Measurements from ENCODE around the gene SUFU.

The SUFU gene

DNA sequence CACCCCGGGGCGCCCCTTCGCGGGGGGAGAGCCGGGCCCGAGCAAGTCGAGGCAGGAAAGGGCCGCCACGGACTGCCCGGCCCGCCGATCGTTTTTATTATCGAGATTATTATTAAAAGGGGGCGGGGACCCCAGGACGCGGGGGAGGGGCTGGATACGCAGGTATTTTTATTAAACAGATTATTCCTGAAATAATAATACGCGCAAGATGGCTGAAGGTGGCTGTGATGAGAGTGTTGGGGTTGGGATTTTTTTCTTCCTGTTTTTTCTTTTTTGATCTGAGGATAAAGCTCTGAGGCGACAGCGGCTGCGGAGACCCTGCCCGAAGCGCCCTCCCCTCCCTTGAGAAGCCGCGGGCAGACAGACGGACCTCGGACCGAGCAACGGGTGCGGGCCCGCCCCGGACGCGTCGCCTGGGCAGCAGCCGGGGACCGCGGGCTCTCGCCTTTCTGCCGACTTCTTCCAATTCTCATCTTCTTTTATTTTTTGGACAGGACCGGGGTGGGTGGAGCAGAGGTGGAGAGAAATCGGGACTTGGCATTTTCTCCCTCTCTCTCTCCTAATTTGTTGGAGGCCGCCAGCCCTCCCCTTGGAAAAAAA lies 139.1 kb downstream of the SUFU start:
- peak; percentile 48 for DNase-seq

DNA sequence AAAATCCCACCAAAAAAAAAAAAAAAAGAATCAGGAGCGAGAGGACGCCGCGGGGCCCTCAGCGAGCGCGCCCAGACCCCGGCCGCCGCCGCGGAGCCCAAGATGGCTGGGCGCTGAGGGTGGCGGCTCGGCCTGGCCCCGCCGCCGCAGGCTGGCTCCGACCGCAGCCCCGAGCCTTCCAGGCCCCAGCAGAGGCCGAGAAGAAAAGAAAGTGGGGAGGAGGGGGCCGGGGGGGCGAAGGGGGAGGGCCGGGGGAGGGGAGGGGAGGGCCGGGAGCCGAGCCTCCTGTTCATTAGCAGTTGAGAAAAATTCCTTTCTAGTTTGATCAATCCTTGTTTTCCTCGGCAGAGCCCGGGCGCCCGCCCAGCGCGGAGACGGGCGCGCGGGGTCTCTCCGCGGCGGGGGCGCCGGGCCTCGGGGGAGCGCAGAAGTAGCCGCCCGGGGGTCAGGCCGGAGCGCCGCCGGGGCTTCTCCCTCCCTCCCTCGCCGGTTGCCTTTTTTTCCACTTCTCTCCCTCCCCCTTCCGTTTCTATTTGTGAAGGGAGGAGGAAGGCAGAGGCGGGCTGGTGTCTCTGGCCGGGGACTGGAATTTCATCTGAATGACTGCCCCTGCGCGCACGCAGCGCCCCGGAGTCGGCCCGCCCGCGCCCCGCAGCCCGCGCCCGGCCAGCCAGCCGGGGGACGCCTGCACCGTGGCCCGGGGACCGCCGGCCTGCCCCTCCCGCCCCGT lies 139.7 kb downstream of the SUFU start:
- peak; percentile 80 for DNase-seq

- DNase-seq, result peak; percentile 64
Measured at GRCh38 chr10:102644066-102644645, 140.4 kb downstream of the SUFU start, which contains the start of gene TRIM8. TRIM8 (plus strand) TSS chr10:102644479; CDS start chr10:102644618, 139 bp downstream.

DNA sequence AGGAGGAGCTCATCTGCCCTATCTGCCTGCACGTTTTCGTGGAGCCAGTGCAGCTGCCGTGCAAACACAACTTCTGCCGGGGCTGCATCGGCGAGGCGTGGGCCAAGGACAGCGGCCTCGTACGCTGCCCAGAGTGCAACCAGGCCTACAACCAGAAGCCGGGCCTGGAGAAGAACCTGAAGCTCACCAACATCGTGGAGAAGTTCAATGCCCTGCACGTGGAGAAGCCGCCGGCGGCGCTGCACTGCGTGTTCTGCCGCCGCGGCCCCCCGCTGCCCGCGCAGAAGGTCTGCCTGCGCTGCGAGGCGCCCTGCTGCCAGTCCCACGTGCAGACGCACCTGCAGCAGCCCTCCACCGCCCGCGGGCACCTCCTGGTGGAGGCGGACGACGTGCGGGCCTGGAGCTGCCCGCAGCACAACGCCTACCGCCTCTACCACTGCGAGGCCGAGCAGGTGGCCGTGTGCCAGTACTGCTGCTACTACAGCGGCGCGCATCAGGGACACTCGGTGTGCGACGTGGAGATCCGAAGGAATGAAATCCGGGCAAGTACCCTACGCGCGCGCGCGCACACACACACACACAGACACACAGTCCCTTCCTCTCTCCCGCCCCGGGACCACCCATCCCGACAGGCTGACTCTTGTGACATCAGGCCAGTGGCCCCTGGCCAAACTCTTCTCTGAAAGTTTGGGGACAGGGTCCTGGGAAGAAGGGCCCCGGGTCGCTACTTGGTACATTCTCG lies 141.0 kb downstream of the SUFU start:
- DNase-seq, result peak; percentile 84

DNA sequence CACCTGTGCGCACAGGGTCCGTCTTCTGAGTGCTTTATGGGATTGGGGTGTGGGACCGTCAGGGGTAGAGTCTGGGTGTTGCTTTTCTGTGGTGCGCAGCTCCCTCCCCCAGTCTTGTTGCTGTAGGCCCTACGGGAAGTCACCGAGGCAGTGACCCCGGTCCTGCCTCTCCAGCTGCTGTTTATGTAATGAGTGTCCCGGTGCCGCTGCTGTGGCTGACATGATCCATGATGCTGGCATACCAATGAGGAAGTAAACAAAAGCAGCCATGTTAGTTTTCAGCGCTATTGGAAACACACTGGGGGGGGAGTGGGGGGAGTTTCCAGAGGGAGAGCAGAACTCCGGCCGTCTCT lies 141.6 kb downstream of the SUFU start:
- peak; percentile 64 for DNase-seq

- DNase-seq, result peak; percentile 92
Measured at GRCh38 chr10:102645741-102646609, 142.2 kb downstream of the SUFU start.

DNA sequence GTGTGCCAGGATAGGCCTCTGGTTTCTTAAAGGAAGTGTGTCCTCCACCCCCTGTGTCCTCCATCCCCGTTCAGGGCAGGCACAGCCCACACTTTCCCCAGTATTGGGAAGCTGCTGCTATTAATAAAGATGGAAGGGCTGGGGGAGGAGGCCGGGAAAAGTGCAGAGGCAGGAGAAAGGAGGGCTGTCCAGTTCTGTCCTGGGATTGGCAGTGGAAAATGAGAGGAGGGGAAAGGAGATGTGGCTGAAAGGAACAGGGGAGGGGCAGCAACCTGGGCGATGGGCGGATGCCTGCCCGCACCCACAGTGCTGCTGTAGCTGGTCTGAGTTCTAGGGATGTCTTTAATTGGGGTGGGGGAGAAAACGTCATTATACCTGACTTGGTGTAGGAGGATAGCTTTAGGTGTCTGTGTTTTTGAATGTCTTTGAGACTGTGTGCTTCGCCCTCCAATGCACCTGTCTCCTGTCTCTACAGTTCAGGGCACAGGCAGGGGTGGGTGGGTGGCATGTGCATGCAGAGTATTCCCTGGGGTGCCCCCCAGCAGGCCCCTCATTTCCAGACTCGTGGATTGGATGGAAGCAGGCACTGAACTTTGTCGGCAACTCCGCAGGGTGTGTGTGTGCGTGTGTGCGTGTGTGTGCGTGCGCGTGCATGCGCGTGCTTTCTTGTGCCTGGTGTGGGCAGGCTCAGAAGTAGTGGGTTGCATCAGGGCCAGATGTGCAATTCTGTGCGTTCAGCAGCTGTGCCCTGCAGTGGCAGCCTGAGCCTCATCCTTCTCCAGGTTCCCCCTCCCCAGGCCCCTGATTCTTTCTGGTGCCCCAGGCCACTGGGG lies 143.1 kb downstream of the SUFU start:
- no peak for DNase-seq

DNA sequence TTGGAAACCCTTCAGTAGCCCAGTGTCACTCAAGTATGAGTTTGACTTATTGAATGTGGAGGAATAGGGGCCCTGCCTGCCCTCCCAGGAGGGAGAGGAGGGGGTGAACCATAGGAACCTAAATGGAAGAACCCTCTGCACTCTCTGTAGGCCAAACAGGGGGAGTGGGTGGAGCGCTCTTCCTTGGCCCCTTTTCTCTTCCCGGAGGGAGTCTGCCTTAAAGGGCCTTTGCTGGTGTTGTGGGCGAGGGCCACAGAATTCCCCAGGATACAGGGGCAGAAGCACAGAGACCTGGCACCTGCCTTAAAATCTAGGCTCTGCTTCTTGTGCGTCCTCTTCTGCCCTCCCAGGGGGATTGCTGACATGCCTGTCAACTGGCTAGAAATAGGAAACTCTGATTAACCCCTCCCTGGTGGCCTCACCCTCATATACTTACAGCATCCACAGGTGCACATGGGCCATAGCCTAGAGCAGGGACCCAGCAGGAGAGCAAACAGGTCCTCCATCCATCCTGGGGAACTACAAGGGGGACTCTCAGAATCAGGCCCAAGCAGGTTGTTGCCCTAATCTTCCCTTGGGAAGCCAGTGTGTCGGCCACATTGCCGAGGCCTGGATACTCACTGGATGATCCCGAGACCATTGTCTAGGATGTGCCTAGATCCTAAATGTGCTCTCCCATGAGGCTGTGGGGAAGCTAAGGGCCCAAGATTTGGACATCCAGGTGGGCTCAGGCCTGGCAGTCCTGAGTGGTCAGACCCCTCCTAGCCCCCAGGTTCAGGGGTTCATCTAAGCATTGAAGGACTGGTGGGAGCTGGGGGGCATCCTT lies 143.9 kb downstream of the SUFU start:
- no peak for DNase-seq

GRCh38 chr10:102648269-102648888 lies 144.6 kb downstream of the SUFU start:
- no peak for DNase-seq

DNA sequence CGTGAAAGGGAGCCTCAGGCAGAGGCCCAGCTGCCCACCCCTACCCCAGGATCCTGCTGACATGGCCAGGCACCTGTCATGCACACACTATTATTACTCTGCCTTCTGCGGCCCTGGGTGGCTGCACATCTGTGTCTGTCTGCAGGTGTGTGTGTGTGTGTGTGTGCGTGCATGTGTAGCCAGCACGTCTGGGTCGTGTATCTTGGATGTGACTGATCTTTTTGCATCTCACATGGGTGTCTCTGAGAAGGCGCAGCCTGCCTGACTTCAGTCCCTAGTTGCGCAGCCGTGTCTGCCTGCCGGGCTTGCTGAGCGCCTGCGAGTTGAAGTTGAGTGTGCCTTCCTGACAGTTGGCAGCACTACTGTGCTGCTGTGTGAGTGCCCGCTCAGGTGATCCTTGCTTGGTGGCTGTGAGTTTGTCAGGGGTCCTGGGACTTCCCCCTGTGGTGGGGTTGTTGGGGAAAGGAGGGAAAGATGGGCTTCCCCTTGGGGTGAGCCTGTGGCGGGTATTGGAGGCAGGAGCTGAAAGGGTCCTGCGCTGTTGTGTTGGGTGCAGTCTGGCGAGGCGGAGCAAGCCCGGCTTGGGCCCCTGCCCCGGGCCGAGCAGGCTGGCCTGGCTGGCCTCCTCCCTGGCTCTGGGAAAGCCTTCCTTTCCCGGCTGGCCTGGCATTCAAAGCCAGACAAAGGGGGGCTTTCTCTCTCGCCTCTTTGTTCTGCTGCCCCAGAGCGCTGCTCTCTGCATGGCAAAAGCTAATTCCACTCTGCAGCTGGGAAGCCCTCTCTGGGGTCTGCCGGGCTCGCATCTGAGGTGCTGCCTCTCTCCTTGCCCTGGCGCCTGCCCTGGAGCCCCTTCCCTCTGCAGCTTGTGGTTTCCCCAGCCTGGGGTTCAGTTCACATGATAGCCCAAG lies 145.4 kb downstream of the SUFU start:
- no peak for DNase-seq

- DNase-seq, result no peak
Measured at GRCh38 chr10:102649797-102650654, 146.3 kb downstream of the SUFU start.

GRCh38 chr10:102650655-102651454 lies 147.1 kb downstream of the SUFU start:
- no peak for DNase-seq

- DNase-seq, result no peak
Measured at GRCh38 chr10:102651455-102652169, 147.8 kb downstream of the SUFU start.

DNA sequence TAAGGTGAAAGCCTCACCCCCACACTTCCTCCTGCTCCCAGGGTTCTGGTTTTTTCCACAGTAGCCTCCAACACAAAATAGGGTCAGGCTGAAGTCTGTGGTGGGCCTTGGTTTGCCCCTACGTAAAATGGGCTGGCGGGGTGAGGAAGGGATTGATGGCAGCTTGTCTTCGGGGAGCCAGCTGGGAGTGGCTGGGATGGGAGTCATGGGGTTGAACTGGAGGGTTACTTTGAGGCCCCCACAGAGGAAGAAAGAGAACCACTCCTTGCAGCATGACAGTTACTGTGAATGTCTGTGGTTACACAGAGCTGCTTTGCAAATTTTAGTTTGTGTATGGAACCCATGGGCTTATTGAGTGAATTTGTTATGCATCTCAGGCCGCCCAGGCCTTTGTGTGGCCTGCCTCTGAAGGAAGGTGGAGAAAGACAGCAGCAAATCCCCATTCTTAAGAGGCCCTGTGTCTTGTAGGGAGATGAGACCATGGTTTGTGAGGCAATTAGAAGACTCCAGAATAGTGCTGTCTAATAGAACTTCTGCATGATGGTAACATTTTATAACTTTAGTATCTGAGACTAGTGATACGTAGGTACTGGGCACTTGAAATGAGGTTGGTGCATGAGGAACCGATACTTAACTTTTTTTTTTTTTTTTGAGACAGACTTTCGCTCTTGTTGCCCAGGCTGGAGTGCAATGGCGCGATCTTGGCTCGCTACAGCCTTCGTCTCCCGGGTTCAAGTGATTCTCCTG lies 148.6 kb downstream of the SUFU start:
- no peak for DNase-seq

- no peak for DNase-seq
Measured at GRCh38 chr10:102653060-102653459, 149.3 kb downstream of the SUFU start.

GRCh38 chr10:102654566-102654965 lies 150.8 kb downstream of the SUFU start:
- no peak for DNase-seq

Data from hematopoietic multipotent progenitor cell treated with erythropoietin and hydrocortisone succinate and interleukin-3 and kit ligand, for 8 days (in vitro differentiated cells).